SKM-1 treated with dmso at 0.1 percent for 144 hours (cell line): ENCODE data around the gene TYRO3.
"Not testable (repeated sequence)": the region's sequence is repeated elsewhere in the genome, so short reads cannot be mapped to it uniquely, and the experiment has no call there.

Source experiments
- DNase-seq: peaks from one replicate; lab custom pipeline; 2025; ENCODE audit not compliant: unreplicated experiment; lab: John Stamatoyannopoulos, UW

The TYRO3 gene

DNA sequence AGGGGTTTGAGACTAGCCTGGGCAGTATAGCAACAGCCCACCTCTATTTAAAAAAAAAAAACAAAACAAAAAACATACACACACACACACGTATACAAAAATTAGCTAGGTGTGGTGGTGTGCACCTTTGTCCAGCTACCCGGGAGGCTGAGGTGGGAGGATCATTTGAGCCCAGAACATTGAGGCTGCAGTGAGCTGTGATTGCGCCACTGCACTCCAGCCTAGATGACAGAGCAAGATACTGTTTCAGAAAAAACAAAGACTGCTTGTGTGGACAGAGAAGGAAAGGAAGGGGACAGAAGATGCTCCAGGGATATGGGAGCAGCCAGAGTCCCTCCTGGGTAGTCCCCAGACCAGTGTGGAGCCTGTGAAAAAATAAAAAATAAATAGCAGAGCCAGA, 12.9 kb downstream of the TYRO3 start:
- DNase-seq = no peak

- DNase-seq = no peak
Observed at GRCh38 chr15:41572866-41573265, 13.9 kb downstream of the TYRO3 start.

DNA sequence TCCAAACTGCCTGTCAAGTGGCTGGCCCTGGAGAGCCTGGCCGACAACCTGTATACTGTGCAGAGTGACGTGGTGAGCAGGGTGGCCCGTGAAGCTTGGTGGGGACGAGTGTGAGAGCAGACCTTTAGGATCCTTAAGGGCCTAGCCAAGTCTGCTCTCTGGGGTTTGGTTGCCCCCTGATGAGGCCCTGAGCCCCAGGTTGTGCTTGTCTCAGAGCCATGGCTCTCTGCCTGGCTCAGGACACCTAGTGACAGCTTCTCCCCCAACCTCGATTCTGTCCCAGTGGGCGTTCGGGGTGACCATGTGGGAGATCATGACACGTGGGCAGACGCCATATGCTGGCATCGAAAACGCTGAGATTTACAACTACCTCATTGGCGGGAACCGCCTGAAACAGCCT, 14.4 kb downstream of the TYRO3 start:
- no peak for DNase-seq

DNA sequence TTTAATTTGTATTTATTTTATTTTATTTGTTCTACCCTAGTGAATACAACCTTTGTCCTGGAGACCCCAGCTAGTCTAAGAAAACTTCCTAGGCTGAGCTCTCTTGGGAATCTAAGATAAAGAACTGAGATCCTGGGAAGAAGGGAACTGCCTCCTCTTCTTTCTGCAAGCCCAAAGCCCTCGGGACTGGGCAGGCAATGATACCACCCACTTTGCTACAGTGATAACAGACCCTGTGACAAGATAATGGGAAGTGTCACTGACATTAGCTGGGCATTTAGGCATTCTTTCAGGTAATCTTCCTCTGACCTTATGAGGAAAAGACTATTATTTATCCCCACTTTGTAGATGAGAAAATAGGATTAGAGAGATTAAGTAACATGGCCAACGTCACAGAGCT, 15.1 kb downstream of the TYRO3 start:
- no peak for DNase-seq

GRCh38 chr15:41575282-41575681, 16.3 kb downstream of the TYRO3 start:
- DNase-seq = no peak

DNA sequence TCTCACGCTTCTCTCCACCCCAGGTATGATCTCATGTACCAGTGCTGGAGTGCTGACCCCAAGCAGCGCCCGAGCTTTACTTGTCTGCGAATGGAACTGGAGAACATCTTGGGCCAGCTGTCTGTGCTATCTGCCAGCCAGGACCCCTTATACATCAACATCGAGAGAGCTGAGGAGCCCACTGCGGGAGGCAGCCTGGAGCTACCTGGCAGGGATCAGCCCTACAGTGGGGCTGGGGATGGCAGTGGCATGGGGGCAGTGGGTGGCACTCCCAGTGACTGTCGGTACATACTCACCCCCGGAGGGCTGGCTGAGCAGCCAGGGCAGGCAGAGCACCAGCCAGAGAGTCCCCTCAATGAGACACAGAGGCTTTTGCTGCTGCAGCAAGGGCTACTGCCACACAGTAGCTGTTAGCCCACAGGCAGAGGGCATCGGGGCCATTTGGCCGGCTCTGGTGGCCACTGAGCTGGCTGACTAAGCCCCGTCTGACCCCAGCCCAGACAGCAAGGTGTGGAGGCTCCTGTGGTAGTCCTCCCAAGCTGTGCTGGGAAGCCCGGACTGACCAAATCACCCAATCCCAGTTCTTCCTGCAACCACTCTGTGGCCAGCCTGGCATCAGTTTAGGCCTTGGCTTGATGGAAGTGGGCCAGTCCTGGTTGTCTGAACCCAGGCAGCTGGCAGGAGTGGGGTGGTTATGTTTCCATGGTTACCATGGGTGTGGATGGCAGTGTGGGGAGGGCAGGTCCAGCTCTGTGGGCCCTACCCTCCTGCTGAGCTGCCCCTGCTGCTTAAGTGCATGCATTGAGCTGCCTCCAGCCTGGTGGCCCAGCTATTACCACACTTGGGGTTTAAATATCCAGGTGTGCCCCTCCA, 19.1 kb downstream of the TYRO3 start:
- no peak for DNase-seq

DNA sequence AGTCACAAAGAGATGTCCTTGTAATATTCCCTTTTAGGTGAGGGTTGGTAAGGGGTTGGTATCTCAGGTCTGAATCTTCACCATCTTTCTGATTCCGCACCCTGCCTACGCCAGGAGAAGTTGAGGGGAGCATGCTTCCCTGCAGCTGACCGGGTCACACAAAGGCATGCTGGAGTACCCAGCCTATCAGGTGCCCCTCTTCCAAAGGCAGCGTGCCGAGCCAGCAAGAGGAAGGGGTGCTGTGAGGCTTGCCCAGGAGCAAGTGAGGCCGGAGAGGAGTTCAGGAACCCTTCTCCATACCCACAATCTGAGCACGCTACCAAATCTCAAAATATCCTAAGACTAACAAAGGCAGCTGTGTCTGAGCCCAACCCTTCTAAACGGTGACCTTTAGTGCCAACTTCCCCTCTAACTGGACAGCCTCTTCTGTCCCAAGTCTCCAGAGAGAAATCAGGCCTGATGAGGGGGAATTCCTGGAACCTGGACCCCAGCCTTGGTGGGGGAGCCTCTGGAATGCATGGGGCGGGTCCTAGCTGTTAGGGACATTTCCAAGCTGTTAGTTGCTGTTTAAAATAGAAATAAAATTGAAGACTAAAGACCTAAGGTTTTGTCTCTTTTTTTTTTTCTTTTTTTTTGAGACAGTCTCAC, 19.8 kb downstream of the TYRO3 start:
- no peak for DNase-seq

DNA sequence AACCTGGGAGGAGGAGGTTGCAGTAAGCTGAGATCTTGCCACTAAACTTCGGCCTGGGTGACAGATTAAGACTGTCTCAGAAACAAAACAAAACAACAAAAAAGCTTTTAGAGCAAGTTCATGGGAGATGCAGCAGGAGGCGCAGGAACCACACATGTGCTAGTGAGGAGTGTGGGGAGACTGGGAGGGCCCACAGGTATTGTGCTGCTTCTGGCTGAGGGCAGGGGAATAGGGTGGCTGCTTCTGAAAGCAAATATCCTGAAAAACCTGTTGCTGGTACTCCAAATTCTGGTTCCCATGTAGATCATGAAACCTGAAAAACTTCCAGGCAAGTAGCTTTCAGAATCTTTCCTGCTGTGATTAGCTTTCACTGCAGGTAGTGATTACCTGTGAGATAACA, 22.1 kb downstream of the TYRO3 start:
- DNase-seq = no peak

- peak; percentile 57 for DNase-seq
Observed at GRCh38 chr15:41583795-41584194, 24.8 kb downstream of the TYRO3 start.

DNA sequence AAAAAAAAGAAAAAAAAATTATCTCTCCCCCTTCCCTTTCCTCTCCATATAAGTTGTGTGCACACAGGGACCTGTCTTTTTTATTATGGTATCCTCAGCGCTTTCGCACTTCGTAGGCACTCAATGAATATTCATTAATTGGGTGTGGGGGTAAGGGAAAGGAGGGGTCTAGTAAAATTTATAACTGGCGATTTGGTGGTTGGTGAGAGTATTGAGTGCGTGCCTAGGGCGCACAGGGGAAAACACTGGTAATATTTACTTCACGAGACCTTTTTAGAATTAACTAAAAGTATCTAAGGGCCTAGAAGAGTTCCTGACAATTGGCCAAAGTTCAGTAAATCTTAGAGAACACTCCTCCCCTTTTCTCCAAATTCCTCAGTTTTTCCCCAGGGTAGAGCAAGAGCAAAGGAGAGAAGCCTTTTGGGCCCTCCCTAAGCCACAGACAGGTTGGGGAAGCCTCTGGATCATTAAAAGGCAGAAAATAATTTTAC, 25.7 kb downstream of the TYRO3 start:
- no peak for DNase-seq

DNA sequence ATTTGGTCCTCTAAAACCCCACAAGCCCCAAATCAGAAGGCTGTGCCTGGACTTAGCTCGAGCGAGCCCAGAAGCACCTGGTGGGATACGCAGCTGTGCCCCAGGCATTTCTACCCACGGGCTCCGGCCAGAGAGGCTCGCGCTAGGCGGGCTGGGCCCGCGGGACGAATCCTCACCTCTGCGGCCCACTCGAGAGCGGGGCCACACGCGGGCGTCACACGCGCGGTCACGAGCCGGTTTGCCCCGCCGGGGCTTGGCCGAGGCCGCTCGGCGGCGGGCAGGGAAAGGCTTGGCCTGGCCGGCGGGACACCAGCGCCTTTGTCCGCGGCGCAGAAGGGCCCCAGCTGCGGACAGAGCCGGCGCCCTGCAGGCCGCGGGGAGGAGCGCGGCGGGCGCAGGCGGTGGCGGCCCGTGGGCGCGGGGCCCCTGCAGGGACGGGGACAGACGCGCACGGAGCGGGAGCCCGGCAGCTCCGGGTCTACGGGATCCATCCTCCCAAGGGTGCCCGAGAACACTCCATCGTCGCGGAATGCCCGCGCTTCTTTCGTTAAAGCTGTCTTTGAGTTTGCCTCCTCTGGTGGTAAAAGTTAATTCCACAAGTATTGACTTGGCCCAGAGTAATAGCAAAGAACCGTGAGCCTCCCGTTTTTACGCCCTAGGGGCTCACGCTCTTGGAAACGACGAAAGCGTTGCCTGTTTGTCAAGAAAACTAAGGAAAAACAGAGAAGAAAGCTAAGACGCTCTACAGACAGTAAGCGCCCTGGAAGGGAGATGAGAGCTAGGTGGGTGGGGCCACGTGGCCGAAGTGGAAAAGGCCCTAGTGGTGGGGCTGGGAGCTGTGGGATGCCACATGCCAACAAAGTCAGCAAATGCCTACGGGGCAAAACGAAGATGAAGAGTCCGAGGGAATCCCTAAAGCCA, 26.4 kb downstream of the TYRO3 start:
- no peak for DNase-seq

- DNase-seq = not testable (repeated sequence)
Observed at GRCh38 chr15:41586531-41587282, 27.7 kb downstream of the TYRO3 start.

DNA sequence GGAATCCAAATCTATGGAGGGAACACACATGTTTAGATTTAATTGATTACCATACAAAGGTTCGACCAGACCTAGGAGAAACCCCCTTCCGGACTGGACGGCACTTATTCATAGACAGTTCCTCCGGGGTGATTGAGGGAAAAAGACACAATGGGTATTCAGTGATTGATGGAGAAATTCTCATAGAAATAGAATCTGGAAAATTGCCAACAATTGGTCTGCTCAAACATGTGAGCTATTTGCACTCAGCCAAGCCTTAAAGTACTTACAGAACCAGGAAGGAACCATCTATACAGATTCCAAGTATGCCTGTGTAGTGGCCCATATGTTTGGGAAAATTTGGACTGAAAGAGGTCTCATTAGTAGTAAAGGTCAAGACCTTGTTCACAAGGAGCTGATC, 30.0 kb downstream of the TYRO3 start:
- DNase-seq = not testable (repeated sequence)

DNA sequence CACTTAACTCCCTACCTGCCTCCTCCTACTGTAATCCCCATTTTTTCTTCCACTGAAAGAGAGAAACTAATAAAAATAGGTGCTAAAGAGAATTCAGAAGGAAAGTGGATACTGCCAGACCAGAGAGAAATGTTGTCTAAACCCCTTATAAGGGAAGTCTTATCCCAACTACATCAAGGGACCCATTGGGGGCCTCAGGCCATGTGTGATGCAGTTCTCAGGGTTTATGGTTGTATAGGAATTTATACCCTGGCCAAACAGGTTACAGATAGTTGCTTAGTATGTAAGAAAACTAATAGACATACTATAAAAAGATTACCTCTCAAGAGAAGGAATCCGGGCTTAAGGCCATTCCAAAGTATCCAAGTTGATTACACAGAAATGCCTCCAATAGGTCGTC, 30.6 kb downstream of the TYRO3 start:
- DNase-seq = not testable (repeated sequence)

DNA sequence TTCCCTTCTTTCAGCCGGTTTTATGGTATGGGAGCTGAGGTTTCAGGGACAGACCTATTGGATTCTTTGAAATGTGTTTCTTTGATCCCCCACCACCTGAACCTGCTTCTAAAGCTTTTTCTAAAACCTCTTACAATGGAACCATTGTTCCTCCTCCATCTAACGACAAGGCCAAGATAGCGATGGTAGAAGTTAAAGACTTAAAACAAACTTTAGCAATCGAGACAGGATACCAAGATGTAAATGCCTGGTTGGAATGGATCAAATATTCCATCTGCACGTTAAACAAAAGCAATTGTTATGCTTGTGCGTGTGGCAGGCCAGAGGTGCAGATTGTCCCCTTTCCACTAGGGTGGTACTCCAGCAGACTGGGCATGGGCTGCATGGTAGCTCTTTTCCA, 32.2 kb downstream of the TYRO3 start:
- not testable (repeated sequence) for DNase-seq

DNA sequence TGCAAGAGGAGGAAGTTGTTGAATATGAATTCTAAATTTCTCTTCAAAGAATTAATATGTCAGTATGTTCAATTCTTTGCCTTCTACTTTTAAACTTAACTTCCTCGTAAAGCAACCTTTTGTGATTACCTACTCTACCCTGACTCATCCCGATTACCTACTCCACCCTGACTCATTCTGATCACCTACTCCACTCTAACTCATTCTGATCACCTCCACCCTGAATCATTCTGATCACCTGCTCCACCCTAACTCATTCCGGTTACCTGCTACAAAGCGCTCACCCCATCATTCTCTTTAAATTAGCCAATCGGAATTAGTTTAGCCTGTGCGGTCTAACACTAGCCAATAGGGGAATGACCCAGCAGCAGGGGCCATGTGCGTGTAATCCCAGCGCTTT, 33.7 kb downstream of the TYRO3 start:
- not testable (repeated sequence) for DNase-seq

DNA sequence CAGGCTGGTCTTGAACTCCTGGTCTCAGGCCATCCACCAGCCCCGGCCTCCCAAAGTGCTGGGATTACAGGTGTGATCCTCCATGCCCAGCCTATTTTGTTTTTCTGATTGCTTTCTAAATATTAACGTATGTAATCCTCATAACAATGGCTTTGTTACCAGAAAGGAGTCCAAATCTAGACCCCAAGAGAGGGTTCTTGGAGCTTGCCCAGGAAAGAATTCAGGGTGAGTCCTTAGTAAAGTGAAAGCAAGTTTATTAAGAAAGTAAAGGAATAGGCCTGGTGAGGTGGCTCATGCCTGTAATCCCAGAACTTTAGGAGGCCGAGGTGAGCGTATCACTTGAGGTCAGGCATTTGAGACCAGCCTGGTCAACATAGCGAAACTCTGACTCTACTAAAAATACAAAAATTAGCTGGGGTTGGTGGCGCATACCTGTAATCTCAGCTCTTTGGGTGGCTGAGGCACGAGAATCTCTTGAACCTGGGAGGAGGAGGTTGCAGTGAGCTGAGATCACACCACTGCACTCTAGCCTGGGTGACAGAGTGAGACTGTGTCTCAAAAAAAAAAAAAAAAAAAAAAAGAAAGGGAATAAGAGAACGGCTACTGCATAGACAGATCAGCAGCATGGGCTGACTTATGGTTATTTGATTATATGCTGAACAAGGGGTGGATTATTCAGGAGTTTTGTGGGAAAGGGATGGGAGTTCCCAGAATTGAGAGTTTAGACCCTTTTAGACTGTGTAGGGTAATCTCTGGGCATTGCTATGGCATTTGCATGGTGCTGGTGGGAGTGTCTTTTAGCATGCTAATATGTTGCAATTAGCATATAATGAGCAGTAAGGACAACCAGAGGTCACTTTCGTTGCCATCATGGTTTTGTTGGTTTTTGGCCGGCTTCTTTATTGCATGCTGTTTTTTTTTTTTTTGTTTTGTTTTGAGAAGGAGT, 36.1 kb downstream of the TYRO3 start:
- no peak for DNase-seq

DNA sequence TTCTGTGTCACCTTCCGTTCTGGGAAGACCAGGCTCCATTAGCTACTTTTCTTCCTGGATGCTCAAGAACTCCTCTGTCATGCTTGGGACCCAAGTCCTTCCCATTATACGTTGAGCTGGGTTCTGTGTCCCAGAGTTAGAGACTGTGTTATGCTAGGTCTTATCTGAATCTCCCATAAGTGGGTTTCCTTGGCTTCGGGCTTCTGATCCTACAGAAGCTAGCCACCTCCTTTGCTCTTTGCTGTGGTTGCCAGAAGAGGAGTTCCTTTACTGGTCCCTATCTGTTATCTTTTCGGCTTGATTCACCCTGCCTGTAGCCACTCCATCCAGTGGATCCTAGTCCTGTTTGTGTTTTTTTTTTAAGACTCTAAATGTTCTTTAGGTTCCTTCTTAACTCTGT, 38.0 kb downstream of the TYRO3 start:
- DNase-seq = no peak

DNA sequence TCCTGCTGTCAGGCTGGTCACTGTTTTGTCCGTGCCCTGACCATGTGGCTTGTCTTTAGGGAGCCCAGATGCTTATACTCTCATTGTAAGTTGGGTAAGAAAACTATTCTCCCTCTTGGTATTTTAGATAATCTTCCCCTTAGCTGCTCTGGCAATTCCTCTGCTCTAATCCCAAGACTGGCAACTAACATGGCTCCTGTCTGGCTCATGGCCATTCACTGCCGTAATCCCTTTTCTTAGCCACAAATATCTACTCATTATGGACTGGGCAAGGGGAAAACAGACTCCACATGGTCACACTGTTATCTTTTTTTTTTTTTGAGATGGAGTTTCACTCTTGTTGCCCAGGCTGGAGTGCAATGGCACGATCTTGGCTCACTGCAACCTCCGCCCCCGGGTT, 38.8 kb downstream of the TYRO3 start:
- no peak for DNase-seq
